ENCODE data around the gene METTL8.

The METTL8 gene

DNA sequence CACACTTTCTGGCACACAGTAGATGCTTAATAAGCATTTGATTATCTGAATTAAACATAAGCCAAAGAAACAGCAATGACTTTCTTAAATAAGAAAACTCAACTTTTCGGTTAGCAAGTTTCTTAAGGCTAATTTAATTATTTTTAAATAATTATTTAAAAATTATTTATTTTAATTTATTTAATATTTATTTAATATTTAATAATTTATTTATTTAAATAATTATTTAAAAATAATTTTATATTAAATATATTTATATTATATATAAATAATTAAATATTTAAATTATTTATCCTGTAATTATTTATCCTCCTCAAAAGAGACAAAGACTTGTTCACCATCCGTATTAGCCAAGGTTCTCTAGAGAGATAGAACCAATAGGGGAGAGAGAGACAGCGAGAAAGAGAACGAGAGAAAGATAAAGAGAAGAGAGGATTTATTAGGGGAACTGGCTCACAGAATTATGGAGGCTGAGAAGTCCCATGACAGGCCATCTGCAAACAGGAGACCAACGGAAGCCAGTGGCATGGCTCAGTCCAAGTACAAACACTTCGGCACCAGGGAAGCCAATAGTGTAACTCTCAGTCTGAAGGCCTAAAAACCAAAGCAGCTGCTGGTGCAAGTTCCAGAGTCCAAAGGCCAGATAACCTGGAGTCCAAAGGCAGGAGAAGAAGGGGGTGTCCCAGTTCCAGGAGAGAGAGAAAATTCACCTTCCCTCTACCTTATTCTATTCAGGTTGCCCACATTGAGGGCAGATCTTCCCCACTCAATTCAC, 125.3 kb downstream of the METTL8 start:
- DNase-seq, result no peak

GRCh38 chr2:171307560-171307959, 126.2 kb downstream of the METTL8 start:
- no peak for DNase-seq

GRCh38 chr2:171297956-171298355, 135.8 kb downstream of the METTL8 start:
- peak; percentile 56 for DNase-seq

DNA sequence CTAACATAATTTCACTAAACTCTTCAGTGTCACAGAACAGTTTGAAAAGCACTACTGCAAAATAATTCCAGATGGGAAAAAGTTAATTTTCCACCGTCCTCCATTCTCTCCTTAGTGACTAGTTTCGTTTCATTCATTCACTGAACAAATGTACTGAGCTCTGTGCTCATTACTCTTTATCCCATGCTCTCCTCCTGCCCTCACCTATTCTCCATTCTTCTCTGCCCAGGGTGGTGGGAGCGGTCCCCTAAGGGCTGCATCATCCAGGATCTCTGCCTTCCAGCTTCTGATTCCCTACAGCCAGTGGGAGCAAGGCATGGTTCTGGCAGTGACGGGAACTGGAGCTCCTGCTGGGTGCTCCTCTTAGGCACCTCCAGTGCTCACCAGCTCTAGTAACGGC, 139.2 kb downstream of the METTL8 start:
- no peak for DNase-seq

DNA sequence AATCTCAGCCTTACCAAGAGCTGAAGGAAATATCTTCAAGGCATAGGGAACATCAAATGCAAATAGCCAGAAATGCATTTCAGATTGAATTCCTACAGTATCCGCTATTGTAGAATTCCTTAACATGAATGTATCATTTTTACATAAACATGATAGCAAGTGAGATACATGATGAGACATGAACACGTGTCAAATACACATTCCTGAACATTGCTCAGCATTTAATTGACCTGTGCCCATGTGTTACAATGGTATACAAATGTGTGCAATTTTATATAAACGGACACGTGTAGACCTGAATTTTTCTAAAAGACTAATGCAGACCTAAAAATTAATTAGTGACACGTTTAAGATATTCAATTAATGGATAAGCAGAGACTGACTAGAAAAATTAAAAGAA, 140.1 kb downstream of the METTL8 start:
- no peak for DNase-seq

DNA sequence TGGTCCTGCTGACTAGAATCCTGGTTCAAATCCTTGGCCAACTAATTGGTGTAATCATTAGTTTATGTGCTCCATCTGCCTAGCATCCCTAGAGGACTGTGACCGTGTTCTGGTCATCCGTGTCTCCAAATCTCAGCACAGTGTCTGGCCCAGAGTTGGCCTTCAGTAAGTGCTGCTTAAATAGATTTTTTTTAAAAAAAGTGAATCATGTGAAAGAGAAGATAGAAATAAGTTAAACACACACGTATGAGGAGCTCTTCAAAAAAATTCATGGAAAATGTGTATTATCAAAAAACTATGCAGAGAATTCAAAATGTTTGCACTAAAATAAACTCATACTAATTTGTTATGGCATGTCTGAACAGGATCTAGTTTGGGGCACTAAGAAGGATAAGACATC, 143.8 kb downstream of the METTL8 start:
- DNase-seq, result no peak

DNA sequence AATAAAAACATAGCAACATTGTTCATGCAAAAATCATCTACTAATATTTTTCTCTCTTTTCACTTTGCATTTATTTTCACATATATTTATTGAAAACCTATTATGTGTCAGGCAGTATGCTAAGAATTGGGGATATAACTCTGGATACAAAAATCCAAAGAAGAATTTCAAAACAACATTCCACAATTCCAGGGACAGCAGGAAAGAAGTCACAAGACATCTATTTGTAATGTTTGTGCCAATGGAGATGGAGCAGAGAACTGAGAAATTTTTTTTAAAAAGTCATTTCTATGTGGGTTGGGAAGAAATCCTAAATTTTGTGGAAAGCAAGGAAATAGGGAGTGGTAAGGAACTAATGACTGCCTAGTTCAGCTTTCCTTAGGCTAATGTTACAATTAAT, 144.5 kb downstream of the METTL8 start:
- DNase-seq, result no peak

- no peak for DNase-seq
Measured at GRCh38 chr2:171287611-171288010, 146.2 kb downstream of the METTL8 start.

DNA sequence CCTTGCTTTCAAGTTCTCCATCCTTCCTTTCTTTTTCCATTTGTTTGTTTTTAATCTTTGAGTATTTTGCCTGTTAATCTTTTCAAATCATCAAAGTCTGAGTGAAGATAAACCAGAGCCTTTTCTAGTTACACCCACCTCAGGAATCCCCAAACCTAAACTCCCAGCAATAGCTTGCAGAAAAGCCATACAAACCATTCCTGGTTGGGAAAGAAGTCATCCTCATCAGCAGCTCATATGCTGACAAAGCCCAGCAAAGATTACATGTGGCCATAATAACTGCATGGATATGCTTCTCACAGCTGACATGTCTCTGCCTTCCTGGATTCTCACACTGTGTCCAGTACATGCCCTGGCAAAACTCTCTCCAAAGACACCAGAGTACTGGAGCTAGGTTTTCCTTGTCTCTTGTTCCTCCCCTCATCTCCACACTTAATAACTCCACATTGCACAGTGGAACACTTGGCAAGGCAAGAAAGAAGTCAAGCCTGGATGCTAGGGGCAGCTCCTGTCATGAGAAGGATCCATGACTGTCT, 146.7 kb downstream of the METTL8 start:
- DNase-seq, result no peak

DNA sequence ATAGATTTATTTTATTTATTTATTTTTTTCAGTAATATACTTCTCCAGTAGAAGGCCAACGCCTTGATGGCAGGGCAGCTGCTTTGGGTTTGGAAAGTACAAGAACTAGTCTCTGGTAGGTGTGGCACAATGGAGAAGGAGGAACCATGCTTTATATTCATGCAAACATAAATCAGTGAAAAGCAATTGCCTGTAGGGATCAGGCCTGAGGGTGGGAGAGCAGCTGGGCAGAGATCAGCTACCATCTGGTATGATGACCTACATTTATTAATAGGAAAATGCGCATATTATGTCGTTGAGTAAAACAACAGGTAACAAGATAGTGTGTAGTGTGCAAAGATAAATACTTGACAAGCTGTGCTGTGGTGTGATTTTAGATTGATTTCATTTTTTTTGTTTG, 152.7 kb downstream of the METTL8 start:
- no peak for DNase-seq

DNA sequence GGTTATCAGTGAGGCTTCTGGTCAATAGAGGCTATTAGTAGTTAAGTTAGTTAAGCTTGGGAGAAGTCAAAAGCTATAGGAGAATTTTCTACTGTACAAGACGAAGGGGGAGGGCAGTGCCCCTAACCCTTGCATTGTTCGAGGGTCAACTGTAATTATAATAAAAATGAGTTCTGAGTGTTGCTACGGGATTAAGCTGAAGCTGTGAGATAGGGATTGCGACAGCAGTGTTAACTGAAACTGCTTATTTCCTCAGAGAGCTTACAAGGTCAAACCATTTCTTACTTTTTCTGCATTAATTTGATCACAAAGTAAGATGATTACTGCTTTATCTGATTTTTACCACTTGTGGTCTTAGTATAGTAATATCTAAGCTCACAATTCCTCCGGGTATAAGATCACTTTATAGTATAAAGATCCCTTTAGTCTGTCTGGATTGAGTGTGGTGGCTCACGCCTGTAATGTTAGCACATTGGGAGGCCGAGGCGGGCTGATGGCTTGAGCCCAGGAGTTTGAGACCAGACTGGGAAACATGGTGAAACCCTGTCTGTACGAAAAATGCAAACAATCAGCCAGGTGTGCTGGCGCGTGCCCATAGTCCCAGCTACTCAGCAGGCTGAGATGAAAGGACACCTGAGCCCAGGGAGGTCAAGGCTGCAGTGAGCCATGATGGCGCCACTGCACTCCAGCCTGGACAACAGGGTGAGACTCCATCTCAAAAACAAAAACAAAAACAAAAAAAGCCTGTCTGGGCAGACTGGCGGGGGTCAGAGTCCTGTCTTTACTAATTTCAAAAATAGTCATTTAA, 153.6 kb downstream of the METTL8 start:
- DNase-seq, result no peak

DNA sequence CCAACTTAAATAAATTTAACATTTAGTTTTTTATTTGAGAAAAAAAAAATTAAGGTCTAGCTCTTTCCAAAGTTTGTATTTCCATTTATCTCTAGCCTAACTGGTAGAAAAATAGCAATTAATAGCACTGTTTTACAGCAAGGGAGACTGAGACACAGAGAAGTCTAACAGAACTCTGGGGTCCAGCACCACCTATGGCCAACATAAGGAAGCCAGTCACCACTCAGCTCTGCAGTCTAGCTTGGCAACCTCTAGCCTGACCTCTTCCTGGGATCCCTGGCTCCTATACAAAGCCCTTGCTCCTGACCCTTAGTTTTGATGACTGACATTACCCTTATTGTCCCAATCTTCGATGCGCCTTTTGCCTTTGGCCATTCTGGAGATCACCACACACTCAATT, 159.0 kb downstream of the METTL8 start:
- DNase-seq, result no peak

DNA sequence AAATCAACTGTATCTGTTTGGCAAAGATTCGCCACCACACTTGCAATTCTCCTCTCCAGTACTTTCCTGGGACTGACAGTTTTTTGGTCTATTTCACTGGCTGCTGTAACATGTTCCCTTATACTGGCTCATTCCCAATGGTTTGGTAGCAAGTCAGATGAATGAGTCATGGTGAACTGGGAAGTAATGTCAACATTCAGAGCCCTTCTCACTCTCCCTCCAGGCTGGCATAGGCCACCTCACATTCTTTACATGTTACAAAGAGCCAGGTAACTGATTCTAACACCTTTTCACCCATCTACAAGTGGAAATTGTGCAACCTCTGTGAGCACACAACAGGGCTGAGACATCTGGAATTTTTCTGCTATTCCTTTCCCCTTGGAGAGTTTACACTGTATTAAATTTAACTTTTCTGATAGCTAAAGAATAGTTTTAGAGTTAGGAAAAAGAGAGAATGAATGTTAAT, 161.8 kb downstream of the METTL8 start:
- DNase-seq, result peak; percentile 82

DNA sequence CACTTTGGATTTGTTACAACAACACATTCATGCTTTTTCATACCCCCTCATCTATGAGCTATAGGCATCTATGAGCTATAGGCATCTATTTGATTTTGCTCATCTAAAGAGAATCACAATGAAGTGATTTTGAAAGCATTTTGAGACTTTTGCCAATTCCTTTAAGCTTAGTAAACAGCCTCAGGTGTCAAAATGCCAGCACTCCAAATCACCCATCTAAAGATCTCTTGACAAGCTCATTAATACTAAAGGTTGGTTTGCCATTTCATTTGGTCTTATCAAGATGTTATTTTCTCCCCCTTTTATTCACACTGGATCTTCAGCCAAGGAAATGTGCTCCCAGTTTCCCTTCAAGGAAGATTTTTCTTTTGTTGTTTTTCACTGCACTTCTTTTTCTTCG, 162.4 kb downstream of the METTL8 start:
- DNase-seq, result no peak

DNA sequence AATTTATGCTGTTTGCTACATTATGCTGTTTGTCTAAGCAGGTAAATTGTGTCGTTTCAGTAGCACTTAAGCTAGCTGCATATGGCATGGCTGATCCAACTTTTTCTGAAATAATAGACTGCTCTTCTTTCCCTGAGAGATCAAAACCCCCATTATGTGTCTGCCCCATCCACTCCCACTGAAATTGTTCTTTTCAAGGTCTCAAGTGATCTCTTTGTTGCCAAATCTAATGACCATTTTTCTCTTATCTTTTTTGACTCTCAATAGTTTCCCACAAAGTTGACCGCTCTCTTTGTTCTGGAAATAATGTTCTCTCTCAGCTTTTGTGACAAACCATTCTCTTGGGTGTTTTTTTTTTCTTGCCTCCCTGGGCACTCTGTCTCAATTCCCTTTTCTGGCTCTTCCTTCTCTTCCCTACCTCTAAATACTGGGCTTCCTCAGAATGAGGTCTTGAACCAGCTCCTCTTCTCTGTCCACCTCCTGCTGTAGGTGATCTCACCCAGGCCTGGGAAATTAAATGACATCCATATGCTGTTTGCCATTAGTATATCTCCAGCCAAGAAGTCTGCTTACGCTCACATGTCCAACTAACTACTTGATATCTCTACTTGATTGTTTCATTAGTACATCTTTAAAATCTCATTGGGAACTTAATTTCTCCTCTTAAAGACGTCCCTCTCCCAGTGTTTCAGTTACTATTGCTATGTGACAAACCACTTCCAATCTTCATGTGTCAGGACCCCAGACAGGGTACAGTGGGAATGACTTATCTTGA, 165.7 kb downstream of the METTL8 start:
- DNase-seq, result no peak

Measured in fibroblast of skin of right quadriceps (primary cell).